Gastrocnemius medialis (tissue), 4 donors: Measurements from ENCODE around the gene PDE4B. TPM values are rescaled to one million over a fixed set of nuclear protein-coding genes. Genes with fewer than 3 reads are reported as not detected.

Experiments
- ATAC-seq, 2 donors: fragments of 150-250 bp; one replicate each; pipeline ENCODE4 v1.9.1; 2016
- DNase-seq, 2 donors: peaks; one replicate each; pipeline ENCODE4 v3.0.0-alpha.2; 2019
- H3K27ac ChIP-seq, 4 donors: fragments of 200-600 bp; sonication (generic); 1 replicate in 1 of 4; 2 replicates in 3 of 4; pipeline ENCODE4 v1.5.1; 2016 to 2018; ENCODE audit warnings: mild to moderate bottlenecking in 2 of 4, moderate library complexity in 1 of 4
- H3K27me3 ChIP-seq, 3 donors: fragments of 200-600 bp; sonication (generic) in 2 of 3; 1 replicate in 1 of 3; 2 replicates in 2 of 3; pipeline versions ENCODE4 v1.5.1 to v1.6.0; 2016 to 2019; ENCODE audit warnings: mild to moderate bottlenecking in 1 of 3, moderate library complexity in 1 of 3
- H3K36me3 ChIP-seq, 2 donors: fragments of 200-600 bp; sonication (generic) in 1 of 2; one replicate each; pipeline ENCODE4 v1.5.1; 2017 to 2018
- H3K4me1 ChIP-seq, 2 donors: fragments of 200-600 bp; sonication (generic) in 1 of 2; one replicate each; pipeline ENCODE4 v1.5.1; 2016 to 2017; ENCODE audit warnings: mild to moderate bottlenecking in 2 of 2
- H3K4me3 ChIP-seq, 4 donors: fragments of 200-600 bp; sonication (generic) in 3 of 4; 1 replicate in 1 of 4; 2 replicates in 3 of 4; pipeline ENCODE4 v1.5.1; 2016 to 2019; ENCODE audit warnings: mild to moderate bottlenecking in 2 of 4
- H3K9me3 ChIP-seq, 3 donors: fragments of 200-600 bp; sonication (generic) in 2 of 3; 1 replicate in 1 of 3; 2 replicates in 2 of 3; pipeline ENCODE4 v1.5.1; 2016 to 2019
- CTCF ChIP-seq, 5 experiments: fragments of 450-650 bp in 3 of 5; fragments of 200-600 bp in 2 of 5; sonication (generic) in 2 of 5; IDR thresholded peaks in 4 of 5; conservative IDR thresholded peaks in 1 of 5; 1 replicate in 4 of 5; 2 replicates in 1 of 5; pipeline ENCODE4 v1.5.1; 2016 to 2019; ENCODE audit warnings: antibody characterized with exemption in 5 of 5, mild to moderate bottlenecking in 3 of 5, moderate library complexity in 3 of 5
- POLR2A ChIP-seq, 2 donors: fragments of 450-650 bp; IDR thresholded peaks; one replicate each; pipeline ENCODE4 v1.6.1; 2017; ENCODE audit warnings: antibody characterized with exemption in 2 of 2, mild to moderate bottlenecking in 2 of 2, moderate library complexity in 2 of 2
- in situ Hi-C, 4 donors: fragments of 200-750 bp; cut with MboI; loops; one replicate each; pipeline versions ENCODE4 v1.15.0 to v1.8.0; 2017; ENCODE audit warnings: low sequenced_read_pairs in 4 of 4
- intact Hi-C: fragments of 100-400 bp; cut with DNase I; formaldehyde crosslinking; loops from one replicate; pipeline ENCODE4 v1.15.1; 2023; ENCODE audit warnings: low total_unique reads
- total RNA-seq, 4 donors: library from RNA; depleted of rRNA; stranded (reverse); fragments of >200 nt; gene quantifications; one replicate each; pipeline versions ENCODE4 v1.1.0 to v1.2.3, GENCODE V29; 2016

PDE4B gene
- total RNA-seq, 4 donors from 2014 or later: 4.5 to 8.5 (median 7.9) TPM

DNA sequence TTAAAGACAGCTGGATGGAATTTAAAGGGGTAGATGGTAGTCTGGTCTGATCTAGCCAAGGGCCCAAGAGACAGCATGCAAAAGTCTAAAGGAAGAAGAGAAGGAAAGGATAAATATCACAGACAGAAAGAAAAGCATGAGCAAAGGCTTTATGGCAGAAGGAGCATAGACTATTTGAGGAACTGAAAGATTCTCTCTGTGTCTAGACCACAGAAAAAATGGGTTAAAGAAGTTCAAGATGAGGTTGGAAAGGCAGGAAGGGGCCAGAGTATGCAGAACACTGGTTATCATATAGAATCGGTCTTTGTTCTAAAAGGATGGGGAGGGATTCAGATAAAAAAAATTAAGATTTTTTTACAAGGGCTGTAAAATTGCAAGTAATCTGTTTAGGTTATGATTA, 604.5 kb downstream of the PDE4B start:
- Histone ChIP-seq H3K36me3 (no peaks in the 10 kb centered on the region), H3K4me3 (no peak overlapping the region), H3K9me3 (no peaks in the 10 kb centered on the region), H3K27ac (no peak overlapping the region), H3K4me1 (peaks cover 0 to under 1% of the 10 kb centered on the region in 2 donors), H3K27me3 (no peaks in the 10 kb centered on the region)
- intact Hi-C loops (no loop called here), in situ Hi-C loops (no loop called here)
- ATAC-seq (no peak), DNase-seq (no peak)
- TF ChIP-seq POLR2A (IDR thresholded peaks at IDR 0.05) (no peak), CTCF (IDR thresholded peaks at IDR 0.05 in 4 of 5, conservative IDR thresholded peaks at IDR 0.05 in 1 of 5) (no peak)

GRCh38 chr1:66399888-66400529, 607.3 kb downstream of the PDE4B start:
- TF ChIP-seq CTCF (IDR thresholded peaks at IDR 0.05 in 4 of 5, conservative IDR thresholded peaks at IDR 0.05 in 1 of 5) (no peak), POLR2A (IDR thresholded peaks at IDR 0.05) (no peak)
- Histone ChIP-seq H3K4me1 (peaks cover 9 to 15% of the 10 kb centered on the region in 2 donors), H3K9me3 (no peaks in the 10 kb centered on the region), H3K36me3 (no peaks in the 10 kb centered on the region), H3K27ac (no peak overlapping the region), H3K27me3 (no peaks in the 10 kb centered on the region), H3K4me3 (no peak overlapping the region)
- no peak for ATAC-seq
- intact Hi-C loops: no loop called here
- in situ Hi-C loops: no loop called here
- DNase-seq: no peak

DNA sequence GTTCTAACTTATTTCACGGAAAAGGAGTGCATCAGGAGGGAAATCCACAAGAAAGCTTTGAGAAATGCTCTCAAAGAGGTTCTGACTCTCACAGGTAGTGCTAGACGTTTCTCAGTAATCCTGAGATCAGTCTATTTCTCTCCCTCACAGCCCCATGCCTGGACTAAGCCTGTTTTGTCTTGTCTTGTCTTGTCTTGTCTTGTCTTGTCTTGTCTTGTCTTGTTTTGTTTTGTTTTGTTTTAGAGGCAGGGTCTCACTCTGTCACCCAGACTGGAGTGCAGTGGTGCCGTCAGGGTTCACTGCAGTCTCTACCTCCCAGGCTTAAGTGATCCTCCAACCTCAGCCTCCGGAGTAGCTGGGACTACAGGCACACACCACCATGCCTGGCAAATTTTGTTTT, 608.0 kb downstream of the PDE4B start:
- Histone ChIP-seq H3K27ac (no peak overlapping the region), H3K4me1 (peaks cover 9 to 15% of the 10 kb centered on the region in 2 donors), H3K27me3 (no peaks in the 10 kb centered on the region), H3K9me3 (no peaks in the 10 kb centered on the region), H3K36me3 (no peaks in the 10 kb centered on the region), H3K4me3 (no peak overlapping the region)
- intact Hi-C loops: no loop called here
- ATAC-seq (no peak), DNase-seq (no peak)
- in situ Hi-C loops: no loop called here
- TF ChIP-seq CTCF (IDR thresholded peaks at IDR 0.05 in 4 of 5, conservative IDR thresholded peaks at IDR 0.05 in 1 of 5) (no peak), POLR2A (IDR thresholded peaks at IDR 0.05) (no peak)

DNA sequence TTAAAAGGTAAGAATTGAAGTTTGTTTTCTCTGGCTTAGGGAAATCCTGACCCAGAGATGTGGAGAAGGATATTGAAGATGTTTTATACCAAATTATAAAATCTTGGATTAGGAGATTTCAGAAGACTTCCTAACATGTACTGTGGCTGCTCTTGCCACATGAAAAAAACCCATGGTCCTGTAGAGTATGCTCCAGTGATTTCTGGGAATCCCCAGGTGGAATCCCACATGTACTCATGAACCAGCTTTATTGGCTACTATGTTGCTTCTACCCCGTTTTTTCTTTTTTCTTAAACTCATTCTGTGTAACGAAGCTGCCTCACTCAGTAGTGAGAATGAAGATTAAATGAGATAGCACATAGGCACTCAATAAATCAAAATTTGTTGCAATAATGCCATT, 608.5 kb downstream of the PDE4B start:
- in situ Hi-C loops (no loop called here), intact Hi-C loops (no loop called here)
- no peaks in the 10 kb centered on the region for H3K9me3 ChIP-seq
- TF ChIP-seq CTCF (IDR thresholded peaks at IDR 0.05 in 4 of 5, conservative IDR thresholded peaks at IDR 0.05 in 1 of 5) (no peak), POLR2A (IDR thresholded peaks at IDR 0.05) (no peak)
- no peak for ATAC-seq
- no peaks in the 10 kb centered on the region for H3K27me3 ChIP-seq
- H3K27ac ChIP-seq: peak overlapping the region in 1 of 4 donors; percentile 51
- DNase-seq: no peak
- H3K36me3 ChIP-seq: no peaks in the 10 kb centered on the region
- H3K4me1 ChIP-seq: peaks cover 9 to 15% of the 10 kb centered on the region in 2 donors
- H3K4me3 ChIP-seq: no peak overlapping the region

DNA sequence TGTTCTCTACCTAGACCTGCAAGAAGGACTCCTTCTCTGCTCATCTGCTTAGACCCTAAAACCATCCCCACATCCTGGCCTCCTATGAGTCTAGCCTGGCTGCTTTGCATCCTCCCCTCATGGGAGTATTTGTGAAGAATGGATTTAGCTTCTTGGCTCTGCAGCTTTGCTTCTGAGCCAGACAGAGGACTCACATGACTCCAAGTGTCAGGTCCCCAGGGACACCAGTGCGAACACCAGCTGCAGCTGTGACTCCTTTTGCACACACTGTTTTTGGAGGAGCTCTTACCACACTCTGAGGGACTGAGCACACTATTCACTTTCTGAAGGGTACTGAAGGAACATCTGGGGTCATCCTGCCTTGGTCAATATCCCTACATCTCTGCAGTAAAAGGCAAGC, 609.5 kb downstream of the PDE4B start:
- no peak for TF ChIP-seq POLR2A (IDR thresholded peaks at IDR 0.05)
- TF ChIP-seq CTCF (IDR thresholded peaks at IDR 0.05 in 4 of 5, conservative IDR thresholded peaks at IDR 0.05 in 1 of 5): no peak
- no peak overlapping the region for H3K4me3 ChIP-seq
- H3K4me1 ChIP-seq: peaks cover 9 to 15% of the 10 kb centered on the region in 2 donors
- no peaks in the 10 kb centered on the region for H3K9me3 ChIP-seq
- H3K36me3 ChIP-seq: no peaks in the 10 kb centered on the region
- in situ Hi-C loops: no loop called here
- intact Hi-C loops: no loop called here
- DNase-seq (peak; percentile 64 to 80), ATAC-seq (peak; percentile 96)
- no peaks in the 10 kb centered on the region for H3K27me3 ChIP-seq
- peak overlapping the region; percentile 52 to 63 (median 56) for H3K27ac ChIP-seq
